Measurements from ENCODE around the gene ALB.
"Not testable (repeated sequence)": the region's sequence is repeated elsewhere in the genome, so short reads cannot be mapped to it uniquely, and the experiment has no call there.

Gene ALB

GRCh38 chr4:73404042-73404441 is at the start of gene ALB:
Gene ALB, plus strand, starts transcription at chr4:73404287. Its CDS starts 41 bp downstream, at chr4:73404328.
- no peak within 1 kb of the TSS for H3K27ac Mint-ChIP-seq
- DNase-seq (ENCODE audit: low spot score in 2 of 2) (no peak), ATAC-seq (no peak)
- no peak within 1 kb of the TSS for H3K4me3 Mint-ChIP-seq
- no peaks in the 10 kb centered on the region for H3K9me3 Mint-ChIP-seq
- no peaks in the 10 kb centered on the region for H3K4me1 Mint-ChIP-seq
- H3K36me3 Mint-ChIP-seq = no peaks in the 10 kb centered on the region

GRCh38 chr4:73357174-73357573 is 46.9 kb upstream of the ALB start:
- not testable (repeated sequence) for H3K36me3 Mint-ChIP-seq; H3K4me1 Mint-ChIP-seq; H3K4me3 Mint-ChIP-seq; H3K27ac Mint-ChIP-seq; ATAC-seq; DNase-seq (ENCODE audit: low spot score in 2 of 2)
- H3K9me3 Mint-ChIP-seq = peaks cover 23% of the 10 kb centered on the region

- not testable (repeated sequence) for H3K36me3 Mint-ChIP-seq; H3K9me3 Mint-ChIP-seq; DNase-seq (ENCODE audit: low spot score in 2 of 2); H3K4me3 Mint-ChIP-seq; ATAC-seq; H3K27ac Mint-ChIP-seq; H3K4me1 Mint-ChIP-seq
Measured at GRCh38 chr4:73369506-73370199, 34.4 kb upstream of the ALB start.

GRCh38 chr4:73375328-73375741 is 28.8 kb upstream of the ALB start:
- H3K36me3 Mint-ChIP-seq = no peaks in the 10 kb centered on the region
- no peaks in the 10 kb centered on the region for H3K4me1 Mint-ChIP-seq
- no peak for ATAC-seq
- no peak overlapping the region for H3K27ac Mint-ChIP-seq
- DNase-seq (ENCODE audit: low spot score in 2 of 2) = no peak
- no peak overlapping the region for H3K4me3 Mint-ChIP-seq
- H3K9me3 Mint-ChIP-seq = no peaks in the 10 kb centered on the region

- DNase-seq (ENCODE audit: low spot score in 2 of 2) (no peak), ATAC-seq (no peak)
- no peaks in the 10 kb centered on the region for H3K9me3 Mint-ChIP-seq
- no peaks in the 10 kb centered on the region for H3K4me1 Mint-ChIP-seq
- H3K36me3 Mint-ChIP-seq = no peaks in the 10 kb centered on the region
- no peak overlapping the region for H3K4me3 Mint-ChIP-seq
- H3K27ac Mint-ChIP-seq = no peak overlapping the region
Measured at GRCh38 chr4:73376251-73376650, 27.8 kb upstream of the ALB start.

- DNase-seq (ENCODE audit: low spot score in 2 of 2) (no peak), ATAC-seq (no peak)
- Mint-ChIP-seq H3K27ac (no peak overlapping the region), H3K36me3 (no peaks in the 10 kb centered on the region), H3K4me3 (no peak overlapping the region), H3K9me3 (no peaks in the 10 kb centered on the region), H3K4me1 (no peaks in the 10 kb centered on the region)
Measured at GRCh38 chr4:73376976-73377375, 27.1 kb upstream of the ALB start.

GRCh38 chr4:73378887-73379286 is 25.2 kb upstream of the ALB start:
- ATAC-seq (no peak), DNase-seq (ENCODE audit: low spot score in 2 of 2) (no peak)
- H3K4me1 Mint-ChIP-seq = no peaks in the 10 kb centered on the region
- H3K27ac Mint-ChIP-seq = no peak overlapping the region
- no peaks in the 10 kb centered on the region for H3K36me3 Mint-ChIP-seq
- no peaks in the 10 kb centered on the region for H3K9me3 Mint-ChIP-seq
- no peak overlapping the region for H3K4me3 Mint-ChIP-seq

- Mint-ChIP-seq H3K9me3 (no peaks in the 10 kb centered on the region), H3K4me1 (no peaks in the 10 kb centered on the region), H3K36me3 (no peaks in the 10 kb centered on the region), H3K4me3 (no peak overlapping the region), H3K27ac (no peak overlapping the region)
- ATAC-seq (no peak), DNase-seq (ENCODE audit: low spot score in 2 of 2) (no peak)
Measured at GRCh38 chr4:73379946-73380345, 24.1 kb upstream of the ALB start.

- Mint-ChIP-seq H3K4me3 (no peak overlapping the region), H3K27ac (no peak overlapping the region), H3K4me1 (no peaks in the 10 kb centered on the region), H3K9me3 (peaks cover 6% of the 10 kb centered on the region), H3K36me3 (no peaks in the 10 kb centered on the region)
- ATAC-seq (no peak), DNase-seq (ENCODE audit: low spot score in 2 of 2) (no peak)
Measured at GRCh38 chr4:73381214-73381613, 22.9 kb upstream of the ALB start.

- H3K27ac Mint-ChIP-seq = no peak overlapping the region
- peaks cover 6% of the 10 kb centered on the region for H3K9me3 Mint-ChIP-seq
- H3K4me1 Mint-ChIP-seq = no peaks in the 10 kb centered on the region
- ATAC-seq (no peak), DNase-seq (ENCODE audit: low spot score in 2 of 2) (no peak)
- H3K4me3 Mint-ChIP-seq = no peak overlapping the region
- no peaks in the 10 kb centered on the region for H3K36me3 Mint-ChIP-seq
Measured at GRCh38 chr4:73383452-73383851, 20.6 kb upstream of the ALB start.

GRCh38 chr4:73387552-73387951 is 16.5 kb upstream of the ALB start:
- H3K27ac Mint-ChIP-seq = no peak overlapping the region
- H3K4me1 Mint-ChIP-seq = no peaks in the 10 kb centered on the region
- DNase-seq (ENCODE audit: low spot score in 2 of 2) (no peak), ATAC-seq (no peak)
- no peak overlapping the region for H3K4me3 Mint-ChIP-seq
- H3K36me3 Mint-ChIP-seq = no peaks in the 10 kb centered on the region
- H3K9me3 Mint-ChIP-seq = peaks cover 6% of the 10 kb centered on the region

GRCh38 chr4:73388887-73389286 is 15.2 kb upstream of the ALB start:
- no peak for ATAC-seq
- Mint-ChIP-seq H3K4me3 (no peak overlapping the region), H3K27ac (no peak overlapping the region), H3K4me1 (no peaks in the 10 kb centered on the region), H3K36me3 (no peaks in the 10 kb centered on the region), H3K9me3 (peaks cover 6% of the 10 kb centered on the region)
- DNase-seq (ENCODE audit: low spot score in 2 of 2) = no peak

- not testable (repeated sequence) for H3K36me3 Mint-ChIP-seq; H3K4me1 Mint-ChIP-seq; H3K4me3 Mint-ChIP-seq; H3K9me3 Mint-ChIP-seq; ATAC-seq; H3K27ac Mint-ChIP-seq; DNase-seq (ENCODE audit: low spot score in 2 of 2)
Measured at GRCh38 chr4:73389663-73390062, 14.4 kb upstream of the ALB start.

- no peaks in the 10 kb centered on the region for H3K9me3 Mint-ChIP-seq
- no peak for ATAC-seq
- no peaks in the 10 kb centered on the region for H3K4me1 Mint-ChIP-seq
- H3K27ac Mint-ChIP-seq = no peak overlapping the region
- H3K36me3 Mint-ChIP-seq = no peaks in the 10 kb centered on the region
- no peak overlapping the region for H3K4me3 Mint-ChIP-seq
- no peak for DNase-seq (ENCODE audit: low spot score in 2 of 2)
Measured at GRCh38 chr4:73391774-73392173, 12.3 kb upstream of the ALB start.

GRCh38 chr4:73392936-73393335 is 11.2 kb upstream of the ALB start:
- H3K4me3 Mint-ChIP-seq = no peak overlapping the region
- no peak for DNase-seq (ENCODE audit: low spot score in 2 of 2)
- no peak for ATAC-seq
- no peak overlapping the region for H3K27ac Mint-ChIP-seq
- H3K4me1 Mint-ChIP-seq = no peaks in the 10 kb centered on the region
- H3K36me3 Mint-ChIP-seq = no peaks in the 10 kb centered on the region
- no peaks in the 10 kb centered on the region for H3K9me3 Mint-ChIP-seq

- Mint-ChIP-seq H3K4me1 (no peaks in the 10 kb centered on the region), H3K9me3 (no peaks in the 10 kb centered on the region), H3K4me3 (no peak overlapping the region), H3K36me3 (no peaks in the 10 kb centered on the region), H3K27ac (no peak overlapping the region)
- DNase-seq (ENCODE audit: low spot score in 2 of 2) = no peak
- no peak for ATAC-seq
Measured at GRCh38 chr4:73396304-73396703, 7.8 kb upstream of the ALB start.

Measured in stimulated activated effector memory CD8-positive, alpha-beta T cell treated with anti-CD3 and anti-CD28 coated beads, Interleukin-12 subunit alpha, Interleukin-12 subunit beta, amount 100 ng/mL, for 72 hours (primary cell).